NCI-H1105 (cell line): Measurements from ENCODE around the gene DUSP2.

Experiments
- DNase-seq: peaks from one replicate; lab custom pipeline; 2025; lab: John Stamatoyannopoulos, UW

DUSP2 gene

DNA sequence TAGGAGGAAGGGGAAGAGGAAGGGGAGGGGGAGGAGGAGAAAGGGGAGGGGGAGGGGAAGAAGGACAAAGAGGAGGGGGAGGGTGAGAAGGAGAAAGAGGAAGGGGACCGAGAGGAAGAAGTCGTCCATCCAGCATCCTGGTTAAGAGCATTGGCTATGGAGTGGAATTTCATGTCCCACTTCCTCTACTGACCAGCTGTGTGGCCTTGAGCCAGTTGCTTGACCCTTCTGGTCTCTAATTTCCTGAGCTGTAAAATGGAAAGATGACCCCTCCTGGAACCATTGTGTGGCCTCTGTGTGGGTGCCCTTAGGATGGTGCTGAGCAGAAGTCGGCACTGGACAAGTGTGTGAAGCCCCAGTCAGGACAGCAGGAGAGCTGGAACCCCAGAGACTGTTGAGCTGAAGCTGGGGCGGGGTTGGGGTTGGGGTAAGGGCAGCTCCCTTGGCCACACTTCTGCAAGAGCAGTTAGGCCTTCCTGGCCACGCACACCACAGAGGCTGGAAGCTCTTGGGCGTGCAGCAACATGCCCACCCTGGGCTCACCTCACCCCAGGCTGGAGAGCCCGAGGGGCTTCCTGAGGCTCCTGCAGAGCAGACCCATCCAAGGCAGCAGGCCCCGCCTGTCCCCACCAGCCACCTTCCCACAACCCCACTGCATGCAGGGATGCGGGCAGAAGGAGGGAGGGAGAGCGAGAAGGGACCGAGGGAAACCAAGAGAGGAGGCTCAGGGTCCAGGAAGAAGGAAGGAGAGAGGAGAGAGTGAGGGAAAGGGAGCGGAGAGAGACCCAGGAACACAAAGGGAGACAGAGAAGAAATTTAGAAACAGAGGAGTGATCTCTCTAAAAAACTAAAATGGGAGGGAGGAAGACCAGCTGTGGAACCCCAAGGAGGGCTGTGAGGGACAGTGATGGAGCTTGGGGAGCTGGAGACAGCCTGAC, 45.1 kb downstream of the DUSP2 start:
- no peak for DNase-seq

DNA sequence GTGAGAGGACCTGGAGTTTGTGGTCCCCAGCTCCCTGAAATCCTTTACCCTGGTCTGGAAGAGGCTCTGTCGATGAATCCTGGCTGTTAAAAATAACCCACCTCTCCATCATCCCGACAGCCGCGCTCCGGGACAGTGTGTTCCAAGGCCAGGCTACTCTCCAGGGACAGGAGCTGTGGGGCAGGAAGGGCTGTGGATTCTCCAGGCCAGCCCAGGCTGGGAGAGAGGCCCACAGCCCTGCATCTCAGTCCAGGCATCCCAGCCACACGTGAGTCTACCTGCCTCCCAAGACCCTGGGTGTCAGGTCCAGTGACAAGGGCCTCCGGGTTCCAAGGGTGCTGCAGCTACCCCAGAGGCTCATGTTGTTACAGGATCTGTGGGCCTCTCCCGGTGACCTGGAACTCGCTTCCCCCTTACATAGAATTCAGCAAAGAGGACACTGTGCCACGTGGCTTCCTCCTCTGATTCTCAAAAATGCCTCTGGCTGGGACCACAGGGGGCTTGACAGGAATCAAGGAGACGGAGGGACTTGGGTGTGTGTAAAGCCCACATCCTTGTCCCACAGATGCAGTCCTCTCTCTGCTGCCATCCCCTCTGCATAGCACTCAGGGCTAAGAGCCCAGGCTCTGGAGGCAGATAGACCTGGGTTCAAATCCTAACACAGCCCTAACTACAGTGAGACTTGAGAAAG, 46.2 kb downstream of the DUSP2 start:
- no peak for DNase-seq

DNA sequence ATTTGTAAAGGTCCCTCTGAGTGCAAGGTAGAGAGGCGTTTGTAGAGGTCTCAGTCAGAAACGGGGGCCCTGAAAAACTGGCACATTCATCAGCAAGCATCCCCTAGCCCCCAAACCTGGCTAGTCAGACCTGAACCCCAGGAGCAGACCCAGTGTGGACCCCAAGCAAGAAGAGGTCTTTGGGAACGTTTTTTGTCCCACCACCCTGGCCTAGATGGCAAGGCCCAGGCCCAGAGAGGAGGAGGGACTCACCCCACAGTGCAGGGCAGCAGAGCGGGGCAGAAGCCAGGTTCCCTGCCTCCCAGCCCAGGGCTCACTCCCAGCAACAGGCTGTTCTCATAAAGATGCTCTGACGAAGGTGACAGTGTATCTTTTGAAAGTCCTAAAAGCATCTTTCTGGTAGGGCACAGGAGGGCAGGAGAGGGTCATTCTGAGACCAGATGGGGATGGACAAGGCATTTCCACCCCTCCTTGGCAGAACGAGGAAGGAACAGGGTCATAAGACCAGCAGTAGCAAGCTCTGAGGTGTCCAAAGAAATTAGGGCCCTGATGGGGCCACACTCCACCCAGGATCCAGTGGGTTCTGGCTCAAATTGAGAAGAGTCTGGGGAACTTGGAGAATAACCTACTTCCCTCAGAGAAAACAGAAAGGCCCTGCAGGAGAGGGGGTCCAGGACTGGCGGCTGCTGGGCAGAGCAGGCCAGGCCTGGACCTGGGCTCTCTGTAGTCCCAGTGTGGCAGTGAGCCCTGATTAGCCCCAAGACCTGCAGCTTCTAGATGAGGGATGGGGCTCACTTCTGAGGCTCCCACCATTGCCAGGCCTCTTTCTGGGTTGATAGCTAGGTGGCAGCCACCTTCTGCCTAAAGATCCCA, 47.1 kb downstream of the DUSP2 start:
- DNase-seq = no peak

DNA sequence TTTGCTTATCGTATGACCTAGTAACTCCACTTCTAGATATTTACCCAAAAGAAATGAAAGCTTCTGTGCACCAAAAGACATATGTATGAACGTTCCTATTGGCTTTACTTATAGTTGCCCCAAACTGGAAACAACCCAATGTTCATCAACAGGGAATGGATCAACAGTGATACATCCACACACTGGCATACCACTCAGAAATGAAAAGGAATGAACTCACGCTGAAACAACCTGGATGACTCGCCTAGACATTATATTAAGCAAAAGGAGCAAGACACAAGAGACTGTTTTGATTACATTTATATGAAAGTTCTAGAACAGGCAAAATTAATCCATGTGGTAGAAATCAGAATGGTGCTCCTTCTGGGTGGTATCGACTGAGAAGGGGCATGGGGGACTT, 47.8 kb downstream of the DUSP2 start:
- DNase-seq = no peak

DNA sequence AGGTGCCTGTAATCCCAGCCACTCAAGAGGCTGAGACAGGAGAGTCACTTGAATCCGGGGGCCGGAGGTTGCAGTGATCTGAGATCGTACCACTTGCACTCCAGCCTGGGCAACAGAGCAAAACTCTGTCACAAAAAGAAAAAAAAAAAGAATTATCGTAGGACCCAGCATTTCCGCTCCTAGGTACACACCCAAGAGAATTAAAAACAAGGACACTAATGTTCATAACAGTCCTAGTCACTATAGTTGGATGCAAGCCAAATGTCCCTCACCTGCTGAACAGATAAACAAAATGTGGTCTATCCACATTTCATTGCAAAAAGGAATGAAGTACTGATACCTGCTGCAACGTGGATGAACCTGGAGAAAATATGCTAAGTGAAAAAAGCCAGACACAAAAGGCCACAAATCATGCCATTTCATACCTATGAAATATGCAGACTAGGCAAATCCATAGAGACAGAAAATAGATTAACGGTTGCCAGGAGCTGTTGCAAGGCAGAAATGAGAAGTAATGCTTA, 50.1 kb downstream of the DUSP2 start:
- peak; percentile 43 for DNase-seq

DNA sequence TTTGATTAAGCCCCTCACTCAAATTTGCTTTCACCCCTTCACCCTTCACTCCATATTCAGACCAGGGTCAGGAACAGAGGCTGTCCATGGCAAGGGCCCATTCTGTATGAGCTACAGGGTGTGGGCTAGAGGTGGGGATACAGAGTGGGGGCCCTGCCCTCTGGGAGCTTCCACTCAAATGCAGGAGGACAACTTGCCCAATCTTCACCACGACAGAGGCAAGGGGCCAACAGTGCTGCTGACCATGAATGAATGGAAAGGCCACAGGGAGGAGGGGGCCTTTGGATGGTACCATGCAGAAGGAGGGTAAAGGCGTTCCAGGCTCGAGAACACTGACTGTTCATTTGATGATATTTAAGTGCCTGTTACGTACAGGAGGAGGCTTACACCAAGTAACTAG, 51.7 kb downstream of the DUSP2 start:
- no peak for DNase-seq
